Coronary artery (tissue), 2 donors: ENCODE results near the gene CCDC174.

Source experiments
- DNase-seq: peaks from one replicate; pipeline ENCODE4 v3.0.0-alpha.2; 2017; ENCODE audit warnings: low spot score
- H3K27ac ChIP-seq, 2 donors: fragments of 200-600 bp; sonication (generic); one replicate each; pipeline ENCODE4 v1.5.1; 2016 to 2019
- H3K4me3 ChIP-seq: fragments of 200-600 bp; sonication (generic); 2 replicates; pipeline ENCODE4 v1.5.1; 2016; ENCODE audit warnings: mild to moderate bottlenecking, moderate library complexity
- TF ChIP-seq, protein P1 (sequence below): fragments of 200-600 bp; sonication (generic); IDR thresholded peaks from one replicate; pipeline ENCODE4 v1.5.1; 2019; ENCODE audit warnings: antibody characterized with exemption

The CCDC174 gene

GRCh38 chr3:14676881-14677280 is 25.3 kb downstream of the CCDC174 start:
- DNase-seq = no peak
- Histone ChIP-seq H3K27ac (no peak overlapping the region), H3K4me3 (no peak overlapping the region)
- TF ChIP-seq, protein P1, sequence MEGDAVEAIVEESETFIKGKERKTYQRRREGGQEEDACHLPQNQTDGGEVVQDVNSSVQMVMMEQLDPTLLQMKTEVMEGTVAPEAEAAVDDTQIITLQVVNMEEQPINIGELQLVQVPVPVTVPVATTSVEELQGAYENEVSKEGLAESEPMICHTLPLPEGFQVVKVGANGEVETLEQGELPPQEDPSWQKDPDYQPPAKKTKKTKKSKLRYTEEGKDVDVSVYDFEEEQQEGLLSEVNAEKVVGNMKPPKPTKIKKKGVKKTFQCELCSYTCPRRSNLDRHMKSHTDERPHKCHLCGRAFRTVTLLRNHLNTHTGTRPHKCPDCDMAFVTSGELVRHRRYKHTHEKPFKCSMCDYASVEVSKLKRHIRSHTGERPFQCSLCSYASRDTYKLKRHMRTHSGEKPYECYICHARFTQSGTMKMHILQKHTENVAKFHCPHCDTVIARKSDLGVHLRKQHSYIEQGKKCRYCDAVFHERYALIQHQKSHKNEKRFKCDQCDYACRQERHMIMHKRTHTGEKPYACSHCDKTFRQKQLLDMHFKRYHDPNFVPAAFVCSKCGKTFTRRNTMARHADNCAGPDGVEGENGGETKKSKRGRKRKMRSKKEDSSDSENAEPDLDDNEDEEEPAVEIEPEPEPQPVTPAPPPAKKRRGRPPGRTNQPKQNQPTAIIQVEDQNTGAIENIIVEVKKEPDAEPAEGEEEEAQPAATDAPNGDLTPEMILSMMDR = no peak

DNA sequence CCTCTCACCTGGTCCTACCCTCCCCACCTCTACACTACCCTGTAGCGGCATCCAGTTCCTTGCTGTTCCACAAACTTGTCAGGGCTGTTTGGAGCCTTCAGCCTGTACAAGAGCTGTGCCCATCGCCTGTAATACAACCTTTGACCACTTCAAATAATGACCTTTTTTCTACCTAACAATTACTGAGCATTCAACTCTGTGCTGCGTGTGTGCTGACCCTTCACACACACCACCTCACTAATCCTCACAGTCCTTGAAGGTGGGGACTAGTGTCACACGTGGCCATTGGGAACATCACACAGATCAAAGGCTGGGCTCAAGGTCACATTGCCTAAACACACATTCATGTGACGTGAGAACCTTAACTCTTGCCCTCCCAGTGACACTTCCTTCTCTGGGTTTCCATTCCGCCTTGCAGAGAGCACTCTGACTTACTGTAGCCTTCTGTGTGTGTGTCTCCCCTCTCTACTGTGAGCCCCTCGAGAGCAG is 26.5 kb downstream of the CCDC174 start:
- H3K27ac ChIP-seq = no peak overlapping the region
- TF ChIP-seq, protein P1 = no peak
- no peak overlapping the region for H3K4me3 ChIP-seq
- no peak for DNase-seq

- no peak overlapping the region for H3K27ac ChIP-seq
- TF ChIP-seq, protein P1 = no peak
- DNase-seq = no peak
- no peak overlapping the region for H3K4me3 ChIP-seq
Measured at GRCh38 chr3:14680115-14680514, 28.6 kb downstream of the CCDC174 start.

DNA sequence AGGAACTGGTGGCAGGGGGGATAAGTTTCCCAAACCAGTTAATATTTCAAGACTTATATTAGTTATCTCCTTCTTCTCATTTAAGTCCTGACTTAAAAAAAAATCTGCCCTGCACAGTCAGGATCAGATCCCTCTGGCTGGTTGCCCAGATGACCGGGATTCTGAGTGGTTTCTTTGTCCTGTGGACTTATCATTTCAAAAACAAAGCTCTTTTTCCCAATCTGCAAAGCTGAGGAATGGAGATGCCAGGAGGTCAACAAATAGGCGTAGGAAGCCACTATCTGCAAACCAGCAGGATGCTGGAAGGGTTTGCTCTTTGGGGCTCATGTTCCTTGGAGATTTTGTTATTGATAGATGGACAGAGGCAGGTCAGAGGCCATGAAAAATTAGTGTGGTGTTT is 29.2 kb downstream of the CCDC174 start:
- no peak for DNase-seq
- H3K4me3 ChIP-seq = no peak overlapping the region
- TF ChIP-seq, protein P1 = no peak
- H3K27ac ChIP-seq = no peak overlapping the region

DNA sequence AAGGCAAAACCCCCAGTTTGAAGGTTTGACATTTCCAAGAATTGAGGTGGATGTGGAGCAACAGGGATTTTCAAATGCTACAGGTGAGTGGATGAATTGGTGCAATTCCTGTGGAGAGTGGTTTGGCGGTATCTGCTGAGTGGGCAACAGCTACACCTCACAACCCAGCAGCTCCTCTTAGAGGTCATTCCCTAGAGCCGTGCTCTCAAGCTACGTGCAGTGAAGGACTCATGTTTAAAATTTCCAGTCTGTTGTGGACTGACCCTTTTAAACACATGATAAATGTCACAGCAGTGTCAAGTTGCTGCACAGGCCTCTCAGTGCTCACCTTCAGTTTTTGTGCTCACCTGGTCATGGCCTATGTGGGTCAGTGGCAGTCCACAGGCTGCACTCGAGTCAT is 32.9 kb downstream of the CCDC174 start:
- Histone ChIP-seq H3K4me3 (no peak overlapping the region), H3K27ac (no peak overlapping the region)
- no peak for DNase-seq
- TF ChIP-seq, protein P1 = no peak

- Histone ChIP-seq H3K27ac (no peak overlapping the region), H3K4me3 (no peak overlapping the region)
- TF ChIP-seq, protein P1 = no peak
- no peak for DNase-seq
Measured at GRCh38 chr3:14685179-14685578, 33.6 kb downstream of the CCDC174 start.

DNA sequence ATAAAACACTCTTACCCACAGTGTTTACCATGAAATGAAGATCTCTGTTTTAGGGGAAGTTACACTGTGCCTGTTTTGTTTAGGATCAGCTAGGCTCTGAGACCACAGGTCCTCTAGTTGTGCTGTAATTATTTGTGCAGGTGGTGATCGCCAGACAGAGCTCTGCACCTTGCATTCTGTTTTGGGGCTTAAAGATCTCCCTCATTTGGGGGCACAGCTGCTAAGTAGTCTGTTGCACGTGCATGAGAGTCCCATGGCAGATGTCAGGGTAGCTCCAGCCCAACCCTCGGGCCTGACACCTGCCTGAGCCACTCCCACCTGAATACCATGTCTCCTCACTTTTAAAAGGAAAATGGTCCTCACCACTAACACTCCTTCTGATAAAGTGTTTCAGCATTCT is 35.8 kb downstream of the CCDC174 start:
- no peak for DNase-seq
- no peak overlapping the region for H3K27ac ChIP-seq
- no peak overlapping the region for H3K4me3 ChIP-seq
- TF ChIP-seq, protein P1 = no peak
